Progenitor cell of endocrine pancreas (in vitro differentiated cells): ENCODE measurements around the gene KCNQ1. TPM values are rescaled to one million over a fixed set of nuclear protein-coding genes. Genes with fewer than 3 reads are reported as not detected.

Experiments
- DNase-seq: peaks from one replicate; pipeline ENCODE4 v3.0.0; 2021; ENCODE audit warnings: low spot score; ENCODE audit not compliant: unreplicated experiment
- H3K27ac Mint-ChIP-seq: 2 replicates; pipeline ENCODE4 v1.8.0; 2021; ENCODE audit warnings: mild to moderate bottlenecking, moderate library complexity, mixed read lengths
- H3K27me3 Mint-ChIP-seq: 2 replicates; pipeline ENCODE4 v1.8.0; 2021; ENCODE audit warnings: mixed read lengths
- H3K36me3 Mint-ChIP-seq: 2 replicates; pipeline ENCODE4 v1.8.0; 2022; ENCODE audit warnings: mixed read lengths; ENCODE audit not compliant: insufficient read depth
- H3K4me1 Mint-ChIP-seq: 2 replicates; pipeline ENCODE4 v1.8.0; 2021; ENCODE audit warnings: low read depth, mixed read lengths
- H3K4me3 Mint-ChIP-seq: 2 replicates; pipeline ENCODE4 v1.8.0; 2021; ENCODE audit warnings: low read depth, mild to moderate bottlenecking, moderate library complexity, mixed read lengths
- H3K9me3 Mint-ChIP-seq: 2 replicates; pipeline ENCODE4 v1.8.0; 2021; ENCODE audit warnings: low read depth, mixed read lengths
- total RNA-seq: library from RNA; stranded (reverse); gene quantifications from 2 replicates; pipeline ENCODE4 v1.2.1, GENCODE V29; 2021
- TF ChIP-seq, protein P1 (sequence below): fragments of 200-600 bp; sonication (generic); IDR thresholded peaks from one replicate; pipeline ENCODE4 v1.5.0; 2021; ENCODE audit warnings: antibody characterized with exemption, mild to moderate bottlenecking; ENCODE audit not compliant: unreplicated experiment

Gene KCNQ1
- total RNA-seq, 1 donor from 2014 or later: 3.3 TPM

DNA sequence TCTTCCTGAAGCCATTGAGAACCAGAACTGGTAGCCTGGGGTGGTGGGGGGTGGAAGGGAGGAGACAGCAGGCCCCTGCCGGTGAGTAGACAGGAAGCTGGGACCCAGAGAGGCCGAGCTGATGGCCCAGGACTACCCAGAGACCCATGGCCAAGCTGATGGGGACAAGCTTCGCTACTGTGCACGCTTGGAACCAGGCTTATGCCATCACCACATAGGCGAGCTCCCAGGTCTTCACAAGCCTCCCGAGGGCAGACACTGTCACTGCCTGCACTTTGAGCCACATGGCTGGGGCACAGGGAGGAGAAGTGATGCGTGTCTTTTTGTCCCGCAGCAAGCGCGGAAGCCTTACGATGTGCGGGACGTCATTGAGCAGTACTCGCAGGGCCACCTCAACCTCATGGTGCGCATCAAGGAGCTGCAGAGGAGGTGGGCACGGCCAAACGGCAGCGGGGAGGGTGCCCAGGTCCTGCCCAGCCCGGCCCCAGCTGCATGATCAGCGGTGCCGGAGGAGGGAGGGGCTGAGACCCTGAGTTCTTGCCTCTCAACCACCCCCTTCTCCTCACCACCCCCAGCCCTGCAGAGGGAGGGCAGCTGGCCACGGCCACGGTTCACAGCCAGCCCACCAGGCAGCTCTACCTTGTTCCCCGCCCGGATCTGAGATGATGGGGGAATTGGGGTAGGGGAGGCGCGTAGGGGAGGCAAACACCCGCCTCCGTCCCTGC lies 331.0 kb downstream of the KCNQ1 start:
- TF ChIP-seq, protein P1, sequence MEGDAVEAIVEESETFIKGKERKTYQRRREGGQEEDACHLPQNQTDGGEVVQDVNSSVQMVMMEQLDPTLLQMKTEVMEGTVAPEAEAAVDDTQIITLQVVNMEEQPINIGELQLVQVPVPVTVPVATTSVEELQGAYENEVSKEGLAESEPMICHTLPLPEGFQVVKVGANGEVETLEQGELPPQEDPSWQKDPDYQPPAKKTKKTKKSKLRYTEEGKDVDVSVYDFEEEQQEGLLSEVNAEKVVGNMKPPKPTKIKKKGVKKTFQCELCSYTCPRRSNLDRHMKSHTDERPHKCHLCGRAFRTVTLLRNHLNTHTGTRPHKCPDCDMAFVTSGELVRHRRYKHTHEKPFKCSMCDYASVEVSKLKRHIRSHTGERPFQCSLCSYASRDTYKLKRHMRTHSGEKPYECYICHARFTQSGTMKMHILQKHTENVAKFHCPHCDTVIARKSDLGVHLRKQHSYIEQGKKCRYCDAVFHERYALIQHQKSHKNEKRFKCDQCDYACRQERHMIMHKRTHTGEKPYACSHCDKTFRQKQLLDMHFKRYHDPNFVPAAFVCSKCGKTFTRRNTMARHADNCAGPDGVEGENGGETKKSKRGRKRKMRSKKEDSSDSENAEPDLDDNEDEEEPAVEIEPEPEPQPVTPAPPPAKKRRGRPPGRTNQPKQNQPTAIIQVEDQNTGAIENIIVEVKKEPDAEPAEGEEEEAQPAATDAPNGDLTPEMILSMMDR: no peak
- peaks cover 8% of the 10 kb centered on the region for H3K4me1 Mint-ChIP-seq
- no peak overlapping the region for H3K4me3 Mint-ChIP-seq
- peaks cover 18% of the 10 kb centered on the region for H3K27me3 Mint-ChIP-seq
- peak; percentile 6 for DNase-seq
- H3K9me3 Mint-ChIP-seq: no peaks in the 10 kb centered on the region
- H3K36me3 Mint-ChIP-seq: no peaks in the 10 kb centered on the region
- no peak overlapping the region for H3K27ac Mint-ChIP-seq

GRCh38 chr11:2776351-2777061 lies 331.7 kb downstream of the KCNQ1 start:
- H3K36me3 Mint-ChIP-seq: no peaks in the 10 kb centered on the region
- TF ChIP-seq, protein P1: no peak
- no peaks in the 10 kb centered on the region for H3K9me3 Mint-ChIP-seq
- peaks cover 15% of the 10 kb centered on the region for H3K27me3 Mint-ChIP-seq
- no peak overlapping the region for H3K4me3 Mint-ChIP-seq
- peaks cover 15% of the 10 kb centered on the region for H3K4me1 Mint-ChIP-seq
- no peak overlapping the region for H3K27ac Mint-ChIP-seq
- peak; percentile 8 for DNase-seq

DNA sequence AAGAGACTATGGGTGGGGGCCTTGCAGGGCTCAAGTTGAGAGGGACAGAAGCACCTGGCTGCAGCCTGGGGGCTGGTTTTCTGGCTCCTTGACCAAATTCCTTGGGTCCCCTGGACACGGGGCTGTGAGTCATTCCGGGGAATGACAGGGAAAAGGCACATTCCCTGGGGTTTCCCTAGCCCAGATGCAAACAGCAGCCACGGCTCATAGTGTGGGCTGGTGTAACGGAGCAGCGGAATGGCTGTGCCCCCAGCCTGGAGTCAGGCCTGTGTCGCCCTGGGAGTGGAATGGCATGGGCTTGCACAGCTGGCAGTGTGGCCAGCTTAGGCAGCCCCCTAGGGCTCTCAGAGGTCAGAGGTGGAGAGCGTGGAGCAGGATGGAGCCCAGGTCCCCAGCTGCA lies 332.6 kb downstream of the KCNQ1 start:
- no peak overlapping the region for H3K27ac Mint-ChIP-seq
- H3K36me3 Mint-ChIP-seq: no peaks in the 10 kb centered on the region
- no peak for DNase-seq
- H3K27me3 Mint-ChIP-seq: peaks cover 13% of the 10 kb centered on the region
- no peaks in the 10 kb centered on the region for H3K9me3 Mint-ChIP-seq
- H3K4me1 Mint-ChIP-seq: peaks cover 21% of the 10 kb centered on the region
- no peak overlapping the region for H3K4me3 Mint-ChIP-seq
- TF ChIP-seq, protein P1: no peak

DNA sequence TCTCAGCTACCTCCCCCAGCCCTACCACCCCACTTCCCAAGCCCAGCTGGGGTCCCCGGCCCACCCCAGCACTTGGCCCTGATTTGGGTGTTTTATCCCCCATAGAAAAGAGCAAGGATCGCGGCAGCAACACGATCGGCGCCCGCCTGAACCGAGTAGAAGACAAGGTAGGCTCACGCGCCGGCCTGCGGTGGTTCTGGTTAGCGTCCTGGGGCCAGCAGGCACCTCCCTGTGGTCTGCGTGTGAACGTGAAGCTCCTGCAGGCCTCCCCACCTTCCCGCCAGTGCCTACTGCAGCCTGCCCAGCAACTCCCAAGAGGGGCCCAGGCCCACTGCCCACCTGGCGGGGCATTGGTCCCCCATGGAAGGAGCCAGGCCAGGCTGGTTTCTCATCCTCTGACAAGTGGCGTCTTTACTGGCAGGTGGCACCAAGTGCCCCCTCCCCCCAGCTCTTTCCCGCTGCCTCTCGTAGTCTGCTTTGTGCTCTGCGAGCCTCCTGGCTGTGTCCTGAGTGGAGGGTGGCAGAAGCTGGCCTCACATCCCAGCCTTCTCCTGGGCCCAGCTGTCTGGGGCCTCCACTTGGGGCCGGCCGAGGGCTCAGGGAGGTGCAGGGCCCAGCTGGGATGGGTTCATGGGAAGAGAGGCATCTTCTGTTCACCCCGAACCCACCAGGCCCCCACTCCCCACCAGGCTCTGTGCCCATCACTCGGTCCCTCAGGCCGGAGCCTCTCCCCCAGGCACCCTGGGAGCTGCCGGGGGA lies 333.2 kb downstream of the KCNQ1 start:
- Mint-ChIP-seq H3K4me1 (peaks cover 21% of the 10 kb centered on the region), H3K36me3 (no peaks in the 10 kb centered on the region), H3K4me3 (no peak overlapping the region), H3K27me3 (peaks cover 9% of the 10 kb centered on the region), H3K27ac (no peak overlapping the region), H3K9me3 (peaks cover 5% of the 10 kb centered on the region)
- TF ChIP-seq, protein P1: no peak
- DNase-seq: peak; percentile 8
